Measurements from ENCODE around the gene CTBP2. TPM values are rescaled to one million over a fixed set of nuclear protein-coding genes. Genes with fewer than 3 reads are reported as not detected.

The CTBP2 gene
- total RNA-seq, 1 experiment from 2014 or later, result 125 TPM

GRCh38 chr10:125122566-125122965 lies 37.8 kb downstream of the CTBP2 start:
- in situ Hi-C loops (cut with HindIII; ENCODE audit: low pct_unique_long_range_greater_than_20kb, low sequenced_read_pairs) (no loop called here), intact Hi-C loops (cut with micrococcal nuclease; ENCODE audit: unreplicated experiment) (no loop called here)
- ChIA-PET POLR2A (no interaction called here), CTCF (no interaction called here)
- no peak for DNase-seq (ENCODE audit: low read depth, low spot score)
- no peaks in the 10 kb centered on the region for H3K9me3 ChIP-seq (ENCODE audit: control insufficient read depth, insufficient read depth, low read depth, low read length)
- ATAC-seq, result no peak
- H3K27me3 ChIP-seq (ENCODE audit: control insufficient read depth, insufficient read depth, low read length), result no peaks in the 10 kb centered on the region
- H3K4me1 ChIP-seq (ENCODE audit: control insufficient read depth, insufficient read depth, low read length), result peaks cover 44% of the 10 kb centered on the region
- no peaks in the 10 kb centered on the region for H3K36me3 ChIP-seq (ENCODE audit: control insufficient read depth, insufficient read depth, low read length)
- H3K4me3 ChIP-seq (ENCODE audit: low read depth in 2 of 2, low read length in 2 of 2), result no peak overlapping the region
- BruUV-seq (replicated peaks), result no TSS peak
- TF ChIP-seq CTCF (IDR thresholded peaks at IDR 0.05), result no peak
- no peak for TF ChIP-seq REST (IDR thresholded peaks at IDR 0.05; ENCODE audit: insufficient read depth in 1 of 2, low read depth in 2 of 2, low read length in 1 of 2)
- TF ChIP-seq SIN3A (IDR thresholded peaks at IDR 0.05; ENCODE audit: borderline replicate concordance, insufficient read depth, low read depth, low read length), result no peak
- TF ChIP-seq POLR2AphosphoS5 (IDR thresholded peaks at IDR 0.05; ENCODE audit: low read depth, low read length), result no peak
- TF ChIP-seq TCF7L2 (IDR thresholded peaks at IDR 0.05; ENCODE audit: low read depth, low read length), result no peak
- no peak overlapping the region for H3K27ac ChIP-seq (ENCODE audit: low read length)

- H3K27me3 ChIP-seq (ENCODE audit: control insufficient read depth, insufficient read depth, low read length), result no peaks in the 10 kb centered on the region
- no peak overlapping the region for H3K4me3 ChIP-seq (ENCODE audit: low read depth in 2 of 2, low read length in 2 of 2)
- H3K36me3 ChIP-seq (ENCODE audit: control insufficient read depth, insufficient read depth, low read length), result no peaks in the 10 kb centered on the region
- in situ Hi-C loops (cut with HindIII; ENCODE audit: low pct_unique_long_range_greater_than_20kb, low sequenced_read_pairs), result no loop called here
- TF ChIP-seq SIN3A (IDR thresholded peaks at IDR 0.05; ENCODE audit: borderline replicate concordance, insufficient read depth, low read depth, low read length), result no peak
- no peak for TF ChIP-seq POLR2AphosphoS5 (IDR thresholded peaks at IDR 0.05; ENCODE audit: low read depth, low read length)
- TF ChIP-seq REST (IDR thresholded peaks at IDR 0.05; ENCODE audit: insufficient read depth in 1 of 2, low read depth in 2 of 2, low read length in 1 of 2), result no peak
- TF ChIP-seq CTCF (IDR thresholded peaks at IDR 0.05), result no peak
- TF ChIP-seq TCF7L2 (IDR thresholded peaks at IDR 0.05; ENCODE audit: low read depth, low read length), result no peak
- DNase-seq (ENCODE audit: low read depth, low spot score) (no peak), ATAC-seq (no peak)
- no TSS peak for BruUV-seq (replicated peaks)
- CTCF ChIA-PET, result no interaction called here
- POLR2A ChIA-PET, result no interaction called here
- no peaks in the 10 kb centered on the region for H3K9me3 ChIP-seq (ENCODE audit: control insufficient read depth, insufficient read depth, low read depth, low read length)
- H3K4me1 ChIP-seq (ENCODE audit: control insufficient read depth, insufficient read depth, low read length), result peaks cover 52% of the 10 kb centered on the region
- intact Hi-C loops (cut with micrococcal nuclease; ENCODE audit: unreplicated experiment), result no loop called here
- no peak overlapping the region for H3K27ac ChIP-seq (ENCODE audit: low read length)
Observed at GRCh38 chr10:125121003-125121402, 39.4 kb downstream of the CTBP2 start.

Data from Panc1 (cell line).